Keratinocyte (primary cell): ENCODE data around the gene REN. TPM values are rescaled to one million over a fixed set of nuclear protein-coding genes. Genes with fewer than 3 reads are reported as not detected.

Source experiments
- DNase-seq: peaks from one replicate; pipeline ENCODE4 v3.0.0-alpha.2; 2011; ENCODE audit warnings: low read depth, missing footprints, low spot score
- FAIRE-seq: peaks from 2 replicates; lab custom pipeline; 2011; peaks lifted over from hg19 to GRCh38; lab: Jason Lieb, UNC
- H2AFZ ChIP-seq: 2 replicates; pipeline ENCODE4 v1.6.0; 2012; ENCODE audit warnings: low read length, control low read depth, inconsistent platforms; ENCODE audit not compliant: control insufficient read depth
- H3K27ac ChIP-seq: 2 replicates; pipeline ENCODE4 v1.5.1; 2011; ENCODE audit warnings: low read length; ENCODE audit not compliant: control insufficient read depth, insufficient read depth
- H3K27me3 ChIP-seq: 3 replicates; pipeline ENCODE4 v1.6.0; 2011; ENCODE audit warnings: low read length; ENCODE audit not compliant: control insufficient read depth, insufficient read depth; ENCODE audit errors: extremely low read depth
- H3K36me3 ChIP-seq, 2 experiments: 2 replicates in 1 of 2; 3 replicates in 1 of 2; pipeline ENCODE4 v1.5.1; 2011; ENCODE audit warnings: low read length in 2 of 2, mild to moderate bottlenecking in 1 of 2; ENCODE audit not compliant: control insufficient read depth in 2 of 2, insufficient read depth in 2 of 2; ENCODE audit errors: extremely low read depth in 1 of 2
- H3K4me1 ChIP-seq: 3 replicates; pipeline ENCODE4 v1.5.1; 2011; ENCODE audit warnings: low read length; ENCODE audit not compliant: control insufficient read depth, insufficient read depth; ENCODE audit errors: extremely low read depth
- H3K4me2 ChIP-seq: 3 replicates; pipeline ENCODE4 v1.6.0; 2011; ENCODE audit warnings: low read depth, low read length; ENCODE audit not compliant: control insufficient read depth, insufficient read depth; ENCODE audit errors: extremely low read depth
- H3K4me3 ChIP-seq, 3 experiments: fragments of 200-600 bp in 1 of 3; sonication (generic) in 1 of 3; 2 replicates in 2 of 3; 3 replicates in 1 of 3; pipeline ENCODE4 v1.5.1; 2011 to 2016; ENCODE audit warnings: low read length in 3 of 3, mild to moderate bottlenecking in 3 of 3, control low read depth in 2 of 3, inconsistent platforms in 1 of 3, low read depth in 1 of 3, mixed read lengths in 1 of 3, mixed run types in 1 of 3, moderate library complexity in 1 of 3; ENCODE audit not compliant: control insufficient read depth in 2 of 3, insufficient read depth in 2 of 3; ENCODE audit errors: extremely low read depth in 1 of 3
- H3K79me2 ChIP-seq: 2 replicates; pipeline ENCODE4 v1.6.0; 2012; ENCODE audit warnings: low read length; ENCODE audit not compliant: control insufficient read depth, insufficient read depth
- H3K9ac ChIP-seq: 3 replicates; pipeline ENCODE4 v1.6.0; 2011; ENCODE audit warnings: low read length; ENCODE audit not compliant: control insufficient read depth, insufficient read depth; ENCODE audit errors: extremely low read depth
- H3K9me1 ChIP-seq: 3 replicates; pipeline ENCODE4 v1.6.0; 2011; ENCODE audit warnings: low read length; ENCODE audit not compliant: control insufficient read depth, insufficient read depth; ENCODE audit errors: extremely low read depth
- H3K9me3 ChIP-seq: 2 replicates; pipeline ENCODE4 v1.5.1; 2012; ENCODE audit warnings: low read depth, low read length; ENCODE audit not compliant: control insufficient read depth
- H4K20me1 ChIP-seq: 3 replicates; pipeline ENCODE4 v1.6.0; 2011; ENCODE audit warnings: low read length; ENCODE audit not compliant: control insufficient read depth, insufficient read depth; ENCODE audit errors: extremely low read depth
- EZH2 ChIP-seq: IDR thresholded peaks from one replicate; pipeline ENCODE4 v1.6.1; 2012; ENCODE audit warnings: inconsistent platforms, mild to moderate bottlenecking, low read length, moderate library complexity
- dilution Hi-C: fragments of 300-500 bp; cut with MboI; formaldehyde crosslinking; loops from one replicate; pipeline ENCODE4 v1.7.0; 2020; ENCODE audit warnings: low sequenced_read_pairs; ENCODE audit not compliant: extremely low pct_ligation_motif_present
- polyA plus RNA-seq, 5 experiments: library from polyadenylated mRNA; depleted of rRNA in 3 of 5; stranded (reverse) in 3 of 5; stranded (forward) in 1 of 5; unstranded in 1 of 5; fragments of >200 nt; gene quantifications; 1 replicate in 1 of 5; 2 replicates in 3 of 5; 3 replicates in 1 of 5; pipeline versions ENCODE4 v1.2.1 to v1.2.3, GENCODE V29; 2011 to 2012; ENCODE audit warnings: missing spikeins in 2 of 5, low read depth in 1 of 5, low replicate concordance in 1 of 5
- TF ChIP-seq, protein P1 (sequence below), 3 experiments: IDR thresholded peaks in 1 of 3; conservative IDR thresholded peaks in 1 of 3; optimal IDR thresholded peaks in 1 of 3; 2 replicates in 2 of 3; 3 replicates in 1 of 3; pipeline versions ENCODE3 to v1.5.1; 2011; ENCODE audit warnings: low read length in 3 of 3, mild to moderate bottlenecking in 3 of 3, moderate library complexity in 2 of 3, control low read depth in 1 of 3, inconsistent platforms in 1 of 3; ENCODE audit not compliant: insufficient read depth in 2 of 3; ENCODE audit errors: extremely low read depth in 1 of 3

Gene REN
- polyA plus RNA-seq, 1 donor (not counting 4 experiments of a cell fraction or from before 2014, with no cell fraction given), result not detected

DNA sequence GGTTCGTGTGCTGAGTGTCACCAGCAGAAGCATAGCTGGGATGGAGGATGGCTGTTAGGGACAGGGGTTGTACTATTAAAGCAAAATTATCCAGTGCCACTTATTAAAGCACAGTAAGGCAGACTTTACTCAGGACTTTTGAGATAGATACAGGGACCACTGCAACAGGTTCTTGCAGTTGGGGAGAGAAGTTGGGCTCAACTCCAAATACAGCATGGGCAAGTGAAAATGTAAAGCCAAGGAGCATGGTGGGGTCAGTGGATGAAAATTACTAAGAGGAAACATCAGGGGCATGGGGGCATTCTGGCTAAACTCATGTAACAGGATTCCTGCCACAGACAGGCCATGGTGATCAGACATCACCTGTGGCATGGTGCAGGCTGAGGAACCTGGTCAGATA lies 15.0 kb upstream of the REN start:
- Histone ChIP-seq H2AFZ (no peak overlapping the region), H3K27me3 (no peaks in the 10 kb centered on the region), H3K36me3 (no peaks in the 10 kb centered on the region), H3K4me1 (no peaks in the 10 kb centered on the region), H4K20me1 (no peaks in the 10 kb centered on the region), H3K79me2 (no peaks in the 10 kb centered on the region), H3K27ac (no peak overlapping the region), H3K4me3 (no peak overlapping the region), H3K9me1 (no peaks in the 10 kb centered on the region), H3K9ac (no peak overlapping the region), H3K4me2 (no peak overlapping the region), H3K9me3 (no peaks in the 10 kb centered on the region)
- dilution Hi-C loops, result no loop called here
- FAIRE-seq, result no peak
- no peak for DNase-seq
- TF ChIP-seq EZH2, result no peak
- TF ChIP-seq, protein P1, sequence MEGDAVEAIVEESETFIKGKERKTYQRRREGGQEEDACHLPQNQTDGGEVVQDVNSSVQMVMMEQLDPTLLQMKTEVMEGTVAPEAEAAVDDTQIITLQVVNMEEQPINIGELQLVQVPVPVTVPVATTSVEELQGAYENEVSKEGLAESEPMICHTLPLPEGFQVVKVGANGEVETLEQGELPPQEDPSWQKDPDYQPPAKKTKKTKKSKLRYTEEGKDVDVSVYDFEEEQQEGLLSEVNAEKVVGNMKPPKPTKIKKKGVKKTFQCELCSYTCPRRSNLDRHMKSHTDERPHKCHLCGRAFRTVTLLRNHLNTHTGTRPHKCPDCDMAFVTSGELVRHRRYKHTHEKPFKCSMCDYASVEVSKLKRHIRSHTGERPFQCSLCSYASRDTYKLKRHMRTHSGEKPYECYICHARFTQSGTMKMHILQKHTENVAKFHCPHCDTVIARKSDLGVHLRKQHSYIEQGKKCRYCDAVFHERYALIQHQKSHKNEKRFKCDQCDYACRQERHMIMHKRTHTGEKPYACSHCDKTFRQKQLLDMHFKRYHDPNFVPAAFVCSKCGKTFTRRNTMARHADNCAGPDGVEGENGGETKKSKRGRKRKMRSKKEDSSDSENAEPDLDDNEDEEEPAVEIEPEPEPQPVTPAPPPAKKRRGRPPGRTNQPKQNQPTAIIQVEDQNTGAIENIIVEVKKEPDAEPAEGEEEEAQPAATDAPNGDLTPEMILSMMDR (optimal IDR thresholded peaks at IDR 0.05 in 1 of 3, IDR thresholded peaks at IDR 0.05 in 1 of 3, conservative IDR thresholded peaks at IDR 0.05 in 1 of 3; ENCODE audit: extremely low read depth in 1 of 3, insufficient read depth in 2 of 3, low read length in 3 of 3), result no peak

GRCh38 chr1:204180133-204180532 lies 14.0 kb upstream of the REN start:
- Histone ChIP-seq H2AFZ (no peak overlapping the region), H4K20me1 (no peaks in the 10 kb centered on the region), H3K27me3 (no peaks in the 10 kb centered on the region), H3K9me1 (no peaks in the 10 kb centered on the region), H3K36me3 (no peaks in the 10 kb centered on the region), H3K9ac (no peak overlapping the region), H3K4me1 (no peaks in the 10 kb centered on the region), H3K9me3 (no peaks in the 10 kb centered on the region), H3K79me2 (no peaks in the 10 kb centered on the region), H3K4me3 (no peak overlapping the region), H3K27ac (no peak overlapping the region), H3K4me2 (no peak overlapping the region)
- dilution Hi-C loops, result no loop called here
- DNase-seq (no peak), FAIRE-seq (no peak)
- TF ChIP-seq EZH2, result no peak
- TF ChIP-seq, protein P1 (optimal IDR thresholded peaks at IDR 0.05 in 1 of 3, IDR thresholded peaks at IDR 0.05 in 1 of 3, conservative IDR thresholded peaks at IDR 0.05 in 1 of 3; ENCODE audit: extremely low read depth in 1 of 3, insufficient read depth in 2 of 3, low read length in 3 of 3), result no peak
